Epithelial cell of proximal tubule (primary cell): ENCODE measurements around the gene PRPF8. TPM values are rescaled to one million over a fixed set of nuclear protein-coding genes. Genes with fewer than 3 reads are reported as not detected.

Experiments used
- DNase-seq: peaks from one replicate; pipeline ENCODE4 v3.0.0-alpha.2; 2011; ENCODE audit warnings: low read depth
- H3K4me3 ChIP-seq: 2 replicates; pipeline ENCODE4 v1.5.1; 2011; ENCODE audit warnings: low read depth, mild to moderate bottlenecking, low read length
- CTCF ChIP-seq: conservative IDR thresholded peaks from 2 replicates; pipeline ENCODE4 v1.5.1; 2012; ENCODE audit warnings: low read depth, mild to moderate bottlenecking, low read length
- total RNA-seq: library from RNA; depleted of rRNA; stranded (reverse); fragments of >200 nt; gene quantifications from 2 replicates; pipeline ENCODE4 v1.2.3, GENCODE V29; 2015

PRPF8 gene
- total RNA-seq, 1 donor from 2014 or later: 119 TPM

DNA sequence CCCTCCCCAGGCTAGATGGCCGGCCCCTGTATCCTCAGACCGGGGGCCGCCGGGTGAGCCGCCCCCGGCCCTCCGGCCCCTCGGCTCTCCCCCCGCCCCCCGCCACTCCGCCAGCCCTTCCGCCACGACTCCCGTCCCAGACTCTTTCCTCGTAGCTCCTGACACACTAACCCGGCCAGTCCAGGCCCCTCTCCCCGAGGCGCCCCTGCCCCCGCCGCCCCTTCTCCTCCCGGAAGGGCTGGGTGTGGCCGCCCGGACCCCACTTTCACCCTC, 31.1 kb upstream of the PRPF8 start:
- peak overlapping the region; percentile 77 for H3K4me3 ChIP-seq
- no peak for DNase-seq
- TF ChIP-seq CTCF: no peak

GRCh38 chr17:1714980-1715802, 30.5 kb upstream of the PRPF8 start:
- H3K4me3 ChIP-seq: peak overlapping the region; percentile 77
- no peak for DNase-seq
- TF ChIP-seq CTCF: no peak

DNA sequence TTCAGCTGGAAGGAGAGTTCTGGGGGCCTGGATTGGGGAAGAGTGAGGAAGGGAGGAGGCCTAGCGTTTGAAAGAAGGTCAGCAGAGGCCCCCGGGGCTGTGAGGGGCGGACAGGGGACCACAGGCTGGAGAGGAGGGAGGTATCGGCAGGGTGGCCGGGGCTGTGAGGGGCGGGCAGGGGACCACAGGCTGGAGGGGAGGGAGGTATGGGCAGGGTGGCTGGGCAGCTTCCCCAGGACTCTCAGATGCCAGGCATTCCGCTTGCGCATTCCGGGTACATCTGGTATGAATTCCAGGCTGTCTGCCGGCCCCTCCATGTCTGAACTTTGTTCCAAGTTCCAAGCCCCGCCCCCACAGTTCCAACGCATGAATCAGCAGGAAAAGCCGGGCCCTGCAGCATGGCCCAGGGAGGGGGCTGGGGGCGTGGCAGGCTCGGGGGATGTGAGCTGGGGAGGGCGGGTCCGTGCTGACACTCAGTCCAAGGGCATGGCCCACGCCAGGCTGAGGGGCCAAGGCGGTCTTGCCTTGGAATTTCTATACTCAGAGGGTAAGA, 29.8 kb upstream of the PRPF8 start:
- TF ChIP-seq CTCF: no peak
- DNase-seq: peak; percentile 68
- H3K4me3 ChIP-seq: peak overlapping the region; percentile 77

DNA sequence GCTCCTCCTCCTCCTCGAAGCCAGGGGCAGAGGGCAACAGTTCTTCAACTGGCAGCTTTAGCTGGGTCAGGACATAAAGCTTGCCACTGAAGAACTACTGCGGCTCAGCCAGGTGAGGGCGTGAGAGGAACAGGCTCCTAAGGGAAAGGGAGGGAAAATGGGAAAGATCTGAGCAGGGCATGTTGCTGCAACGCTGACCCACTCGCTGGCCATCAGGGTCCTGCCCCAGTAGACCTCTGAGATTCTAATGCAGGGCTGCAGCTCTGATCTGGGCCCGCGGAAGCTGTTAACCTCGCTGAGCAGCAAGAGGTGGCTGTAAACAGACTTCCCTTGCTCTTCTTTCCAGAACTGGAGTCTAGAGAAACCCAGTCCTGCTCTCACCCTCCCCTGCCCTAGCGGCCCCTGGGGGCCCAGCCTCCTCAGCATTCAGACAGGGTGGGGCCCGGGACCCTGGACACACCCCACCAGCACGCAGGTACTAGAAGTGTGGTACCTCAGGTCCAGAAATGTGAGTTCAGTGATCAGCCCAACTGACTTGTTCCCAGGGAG, 29.3 kb upstream of the PRPF8 start:
- peak overlapping the region; percentile 77 for H3K4me3 ChIP-seq
- peak; percentile 61 for TF ChIP-seq CTCF
- no peak for DNase-seq

GRCh38 chr17:1713160-1713877, 28.7 kb upstream of the PRPF8 start:
- peak overlapping the region; percentile 77 for H3K4me3 ChIP-seq

DNA sequence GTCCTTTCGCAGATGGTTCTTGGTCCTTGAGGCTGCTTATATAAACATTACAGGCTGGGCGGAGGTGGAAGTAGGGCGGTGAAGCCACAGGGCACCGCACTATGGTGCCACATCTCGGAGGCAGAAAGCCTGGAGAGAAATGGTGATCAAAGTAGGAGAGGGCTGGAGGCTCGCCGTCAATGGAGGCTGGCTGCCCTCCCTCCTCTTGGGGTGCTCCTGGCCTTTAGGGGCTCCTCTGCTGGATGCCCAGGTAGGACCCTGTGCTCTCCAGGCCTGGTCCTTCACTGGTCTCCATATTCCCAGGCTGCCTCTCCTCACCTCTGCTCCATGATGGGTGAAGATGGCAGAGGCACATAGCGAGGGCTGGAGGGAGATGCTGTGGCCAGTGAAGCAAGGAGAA, 27.6 kb upstream of the PRPF8 start:
- no peak overlapping the region for H3K4me3 ChIP-seq
- DNase-seq: no peak
- no peak for TF ChIP-seq CTCF

More at GRCh38 chr17:1713160-1713877, 28.7 kb upstream of the PRPF8 start:
- TF ChIP-seq CTCF: no peak
- no peak for DNase-seq
